PC-9 (cell line): ENCODE data around the gene USF1.

Source experiments
- CTCF ChIP-seq: fragments of 200-600 bp; sonication (generic); conservative IDR thresholded peaks from 2 replicates; pipeline ENCODE4 v1.6.1; 2017; ENCODE audit warnings: mixed run types, antibody characterized with exemption, mild to moderate bottlenecking, moderate library complexity
- EZH2 ChIP-seq: fragments of 200-600 bp; sonication (generic); IDR thresholded peaks from 2 replicates; pipeline ENCODE4 v1.8.0; 2017; ENCODE audit warnings: antibody characterized with exemption, low read depth

- TF ChIP-seq EZH2 (no peak), CTCF (no peak)
Observed at GRCh38 chr1:161000736-161001480, 44.9 kb downstream of the USF1 start.
